Cardiac muscle cell (in vitro differentiated cells and primary cell): ENCODE data around the gene GZMH. TPM values are rescaled to one million over a fixed set of nuclear protein-coding genes. Genes with fewer than 3 reads are reported as not detected.

Source experiments
- DNase-seq, 2 donors: peaks; one replicate each; pipeline versions ENCODE4 v3.0.0 to v3.0.0-alpha.2; 2010 to 2017; ENCODE audit warnings: low read depth in 1 of 2, low spot score in 1 of 2
- H3K27ac ChIP-seq: fragments of 200-600 bp; sonication (generic); 2 replicates; pipeline ENCODE4 v1.5.1; 2016
- H3K27me3 ChIP-seq: fragments of 200-600 bp; sonication (generic); 2 replicates; pipeline ENCODE4 v1.6.0; 2016; ENCODE audit warnings: control low read depth
- H3K36me3 ChIP-seq: fragments of 200-600 bp; sonication (generic); 2 replicates; pipeline ENCODE4 v1.5.1; 2016; ENCODE audit warnings: control low read depth
- H3K4me1 ChIP-seq: fragments of 200-600 bp; sonication (generic); 2 replicates; pipeline ENCODE4 v1.8.1; 2017; ENCODE audit warnings: low read depth, mild to moderate bottlenecking, mixed run types
- H3K4me3 ChIP-seq: fragments of 200-600 bp; sonication (generic); 2 replicates; pipeline ENCODE4 v1.5.1; 2016; ENCODE audit warnings: mild to moderate bottlenecking
- H3K9me3 ChIP-seq: fragments of 200-600 bp; sonication (generic); 2 replicates; pipeline ENCODE4 v1.5.1; 2017; ENCODE audit warnings: low read depth, mild to moderate bottlenecking, control low read depth
- CTCF ChIP-seq: IDR thresholded peaks from 2 replicates; pipeline ENCODE4 v1.5.1; 2012; ENCODE audit warnings: low read depth, mild to moderate bottlenecking, low read length
- polyA plus RNA-seq: library from polyadenylated mRNA; unstranded; fragments of >200 nt; fragmentation: Nextera tagmentation; extraction: Ambion mirVana; gene quantifications from 2 replicates; pipeline ENCODE4 v1.2.1, GENCODE V29; 2016
- total RNA-seq: library from RNA; depleted of rRNA; stranded (reverse); fragments of >200 nt; gene quantifications from 2 replicates; pipeline ENCODE4 v1.2.3, GENCODE V29; 2016

GZMH gene
- total and polyA plus RNA-seq, 2 experiments from 2014 or later = not detected

GRCh38 chr14:24632761-24633160, 23.3 kb upstream of the GZMH start:
- Histone ChIP-seq H3K36me3 (no peaks in the 10 kb centered on the region), H3K27ac (no peak overlapping the region), H3K4me1 (no peaks in the 10 kb centered on the region), H3K9me3 (no peaks in the 10 kb centered on the region), H3K4me3 (no peak overlapping the region), H3K27me3 (no peaks in the 10 kb centered on the region)
- TF ChIP-seq CTCF = no peak
- DNase-seq = no peak

GRCh38 chr14:24632336-24632735, 22.9 kb upstream of the GZMH start:
- H3K4me3 ChIP-seq = no peak overlapping the region
- no peaks in the 10 kb centered on the region for H3K9me3 ChIP-seq
- H3K4me1 ChIP-seq = no peaks in the 10 kb centered on the region
- H3K27me3 ChIP-seq = no peaks in the 10 kb centered on the region
- no peak overlapping the region for H3K27ac ChIP-seq
- no peaks in the 10 kb centered on the region for H3K36me3 ChIP-seq
- DNase-seq = no peak
- no peak for TF ChIP-seq CTCF

GRCh38 chr14:24631749-24632335, 22.4 kb upstream of the GZMH start:
- Histone ChIP-seq H3K36me3 (no peaks in the 10 kb centered on the region), H3K4me1 (no peaks in the 10 kb centered on the region), H3K4me3 (no peak overlapping the region), H3K27ac (no peak overlapping the region), H3K27me3 (no peaks in the 10 kb centered on the region), H3K9me3 (no peaks in the 10 kb centered on the region)
- no peak for TF ChIP-seq CTCF
- DNase-seq = no peak

- Histone ChIP-seq H3K9me3 (no peaks in the 10 kb centered on the region), H3K4me3 (no peak overlapping the region), H3K4me1 (no peaks in the 10 kb centered on the region), H3K27ac (no peak overlapping the region), H3K27me3 (no peaks in the 10 kb centered on the region), H3K36me3 (no peaks in the 10 kb centered on the region)
- no peak for TF ChIP-seq CTCF
- DNase-seq = no peak
These were observed 21.5 kb upstream of the GZMH start for GRCh38 chr14:24630872-24631477.

- TF ChIP-seq CTCF = no peak
- H3K27ac ChIP-seq = no peak overlapping the region
These were observed 20.8 kb upstream of the GZMH start for GRCh38 chr14:24630087-24630871.

More at GRCh38 chr14:24630087-24630871, 20.8 kb upstream of the GZMH start:
- Histone ChIP-seq H3K4me1 (no peaks in the 10 kb centered on the region), H3K36me3 (no peaks in the 10 kb centered on the region), H3K9me3 (no peaks in the 10 kb centered on the region), H3K4me3 (no peak overlapping the region), H3K27me3 (no peaks in the 10 kb centered on the region)
- no peak for DNase-seq
